H9 (cell line): Measurements from ENCODE around the gene CSNK2A2. TPM values are rescaled to one million over a fixed set of nuclear protein-coding genes. Genes with fewer than 3 reads are reported as not detected.

Experiments used
- DNase-seq: peaks from one replicate; pipeline ENCODE4 v3.0.0-alpha.2; 2017
- H2AFZ ChIP-seq: one replicate; pipeline ENCODE4 v1.6.1; 2013; ENCODE audit warnings: mild to moderate bottlenecking, low read length, control low read depth, moderate library complexity
- H2AK5ac ChIP-seq: 2 replicates; pipeline ENCODE4 v1.6.1; 2013; ENCODE audit warnings: low read length, control low read depth, mixed read lengths; ENCODE audit not compliant: insufficient read length
- H2BK120ac ChIP-seq: one replicate; pipeline ENCODE4 v1.6.1; 2013; ENCODE audit warnings: low read depth, mild to moderate bottlenecking, low read length, control low read depth, inconsistent platforms; ENCODE audit not compliant: poor library complexity, severe bottlenecking
- H2BK12ac ChIP-seq: 2 replicates; pipeline ENCODE4 v1.6.1; 2013; ENCODE audit warnings: low read length, control low read depth, mixed read lengths, low read depth; ENCODE audit not compliant: insufficient read length
- H2BK15ac ChIP-seq: 2 replicates; pipeline ENCODE4 v1.6.1; 2013; ENCODE audit warnings: low read depth, low read length, control low read depth
- H2BK20ac ChIP-seq: one replicate; pipeline ENCODE4 v1.6.1; 2013; ENCODE audit warnings: low read depth, mild to moderate bottlenecking, low read length, control low read depth, inconsistent platforms; ENCODE audit not compliant: poor library complexity, severe bottlenecking
- H2BK5ac ChIP-seq: 2 replicates; pipeline ENCODE4 v1.6.1; 2013; ENCODE audit warnings: low read length, control low read depth, mixed read lengths; ENCODE audit not compliant: insufficient read length
- H3K14ac ChIP-seq: 2 replicates; pipeline ENCODE4 v1.6.1; 2013; ENCODE audit warnings: low read length, control low read depth; ENCODE audit not compliant: insufficient read depth
- H3K18ac ChIP-seq: 2 replicates; pipeline ENCODE4 v1.6.1; 2013; ENCODE audit warnings: low read depth, mild to moderate bottlenecking, mixed read lengths, low read length, control low read depth; ENCODE audit not compliant: insufficient read length
- H3K23ac ChIP-seq: 2 replicates; pipeline ENCODE4 v1.6.1; 2013; ENCODE audit warnings: low read length, control low read depth, mixed read lengths, low read depth; ENCODE audit not compliant: insufficient read length
- H3K23me2 ChIP-seq: 2 replicates; pipeline ENCODE4 v1.6.1; 2013; ENCODE audit warnings: low read depth, mild to moderate bottlenecking, mixed read lengths, low read length, control low read depth; ENCODE audit not compliant: insufficient read length, poor library complexity, severe bottlenecking
- H3K27ac ChIP-seq: 2 replicates; pipeline ENCODE4 v1.5.1; 2013; ENCODE audit warnings: low read length, control low read depth, mixed read lengths, low read depth; ENCODE audit not compliant: insufficient read length
- H3K27me3 ChIP-seq: 2 replicates; pipeline ENCODE4 v1.6.1; 2013; ENCODE audit warnings: low read length, control low read depth, inconsistent platforms; ENCODE audit not compliant: insufficient read depth
- H3K4ac ChIP-seq: 2 replicates; pipeline ENCODE4 v1.6.1; 2013; ENCODE audit warnings: low read depth, mild to moderate bottlenecking, control low read depth, inconsistent platforms, low read length, moderate library complexity
- H3K4me1 ChIP-seq: 2 replicates; pipeline ENCODE4 v1.6.1; 2013; ENCODE audit warnings: low read length, control low read depth, inconsistent platforms; ENCODE audit not compliant: insufficient read depth
- H3K4me2 ChIP-seq: 2 replicates; pipeline ENCODE4 v1.6.1; 2013; ENCODE audit warnings: low read length, control low read depth, mixed read lengths; ENCODE audit not compliant: insufficient read length, insufficient read depth
- H3K56ac ChIP-seq: 2 replicates; pipeline ENCODE4 v1.6.1; 2013; ENCODE audit warnings: low read depth, mild to moderate bottlenecking, mixed read lengths, low read length, control low read depth; ENCODE audit not compliant: insufficient read length
- H3K79me1 ChIP-seq: 2 replicates; pipeline ENCODE4 v1.6.1; 2013; ENCODE audit warnings: low read depth, mild to moderate bottlenecking, moderate library complexity, low read length, control low read depth, inconsistent platforms; ENCODE audit not compliant: insufficient read depth, poor library complexity, severe bottlenecking
- H3K79me2 ChIP-seq: 2 replicates; pipeline ENCODE4 v1.6.1; 2013; ENCODE audit warnings: low read length, control low read depth, inconsistent platforms; ENCODE audit not compliant: insufficient read depth
- H3K9ac ChIP-seq: 2 replicates; pipeline ENCODE4 v1.6.1; 2013; ENCODE audit warnings: low read length, control low read depth, mixed read lengths; ENCODE audit not compliant: insufficient read length; ENCODE audit errors: extremely low read depth
- H3K9me3 ChIP-seq: one replicate; pipeline ENCODE4 v1.6.1; 2013; ENCODE audit warnings: low read depth, low read length, inconsistent platforms; ENCODE audit not compliant: control insufficient read depth
- H3T11ph ChIP-seq: one replicate; pipeline ENCODE4 v1.6.1; 2013; ENCODE audit warnings: mild to moderate bottlenecking, low read length, control low read depth, inconsistent platforms
- H4K20me1 ChIP-seq: one replicate; pipeline ENCODE4 v1.6.1; 2013; ENCODE audit not compliant: control insufficient read depth, insufficient read length, insufficient read depth
- H4K5ac ChIP-seq: 2 replicates; pipeline ENCODE4 v1.6.1; 2013; ENCODE audit warnings: low read depth, mild to moderate bottlenecking, mixed read lengths, low read length, control low read depth; ENCODE audit not compliant: insufficient read length
- H4K8ac ChIP-seq: replicated peaks from 2 replicates; pipeline ENCODE4 v1.6.1; 2013; ENCODE audit warnings: low read length, control low read depth, mixed read lengths, low read depth; ENCODE audit not compliant: insufficient read length
- H4K91ac ChIP-seq: 2 replicates; pipeline ENCODE4 v1.6.1; 2013; ENCODE audit warnings: low read depth, mild to moderate bottlenecking, moderate library complexity, mixed read lengths, low read length, control low read depth; ENCODE audit not compliant: insufficient read length
- H3K27ac Mint-ChIP-seq, 3 experiments: 2 replicates in 2 of 3; 3 replicates in 1 of 3; pipeline ENCODE4 v1.8.0; 2020 to 2021; ENCODE audit warnings: mixed read lengths in 3 of 3, mild to moderate bottlenecking in 1 of 3, moderate library complexity in 1 of 3
- H3K27me3 Mint-ChIP-seq: 2 replicates; pipeline ENCODE4 v1.8.0; 2021; ENCODE audit warnings: low read depth, mild to moderate bottlenecking, moderate library complexity, mixed read lengths
- H3K36me3 Mint-ChIP-seq, 3 experiments: 2 replicates in 2 of 3; 3 replicates in 1 of 3; pipeline ENCODE4 v1.8.0; 2020 to 2021; ENCODE audit warnings: low read depth in 3 of 3, mixed read lengths in 3 of 3; ENCODE audit not compliant: insufficient read depth in 1 of 3
- H3K4me1 Mint-ChIP-seq, 2 experiments: 2 replicates each; pipeline ENCODE4 v1.8.0; 2020; ENCODE audit warnings: mixed read lengths in 2 of 2
- H3K4me3 Mint-ChIP-seq, 2 experiments: 2 replicates in 1 of 2; 3 replicates in 1 of 2; pipeline ENCODE4 v1.8.0; 2020 to 2021; ENCODE audit warnings: mild to moderate bottlenecking in 2 of 2, mixed read lengths in 2 of 2, moderate library complexity in 1 of 2
- H3K9me3 Mint-ChIP-seq, 2 experiments: 2 replicates in 1 of 2; 3 replicates in 1 of 2; pipeline ENCODE4 v1.8.0; 2020; ENCODE audit warnings: mild to moderate bottlenecking in 2 of 2, mixed read lengths in 2 of 2, moderate library complexity in 1 of 2
- WGBS: extraction: QIAGEN DNeasy Blood & Tissue Kit; methylation state at CpG from one replicate; pipeline ENCODE4 v1.1.7; 2013; ENCODE audit warnings: missing lambda C conversion rate, low lambda C conversion rate, mixed read lengths; ENCODE audit not compliant: insufficient read length; ENCODE audit errors: extremely low coverage; 5-methylcytosine and 5-hydroxymethylcytosine counted together
- total RNA-seq: library from RNA; stranded (reverse); gene quantifications from 2 replicates; pipeline ENCODE4 v1.2.1, GENCODE V29; 2021
- TF ChIP-seq, protein P1 (sequence below): fragments of 200-600 bp; sonication (generic); conservative IDR thresholded peaks from 3 replicates; pipeline ENCODE4 v1.8.0; 2021; ENCODE audit warnings: antibody characterized with exemption, mild to moderate bottlenecking

Gene CSNK2A2
- total RNA-seq, 1 experiment from 2014 or later: 134 TPM

GRCh38 chr16:58160855-58161254, 37.1 kb downstream of the CSNK2A2 start:
- TF ChIP-seq, protein P1, sequence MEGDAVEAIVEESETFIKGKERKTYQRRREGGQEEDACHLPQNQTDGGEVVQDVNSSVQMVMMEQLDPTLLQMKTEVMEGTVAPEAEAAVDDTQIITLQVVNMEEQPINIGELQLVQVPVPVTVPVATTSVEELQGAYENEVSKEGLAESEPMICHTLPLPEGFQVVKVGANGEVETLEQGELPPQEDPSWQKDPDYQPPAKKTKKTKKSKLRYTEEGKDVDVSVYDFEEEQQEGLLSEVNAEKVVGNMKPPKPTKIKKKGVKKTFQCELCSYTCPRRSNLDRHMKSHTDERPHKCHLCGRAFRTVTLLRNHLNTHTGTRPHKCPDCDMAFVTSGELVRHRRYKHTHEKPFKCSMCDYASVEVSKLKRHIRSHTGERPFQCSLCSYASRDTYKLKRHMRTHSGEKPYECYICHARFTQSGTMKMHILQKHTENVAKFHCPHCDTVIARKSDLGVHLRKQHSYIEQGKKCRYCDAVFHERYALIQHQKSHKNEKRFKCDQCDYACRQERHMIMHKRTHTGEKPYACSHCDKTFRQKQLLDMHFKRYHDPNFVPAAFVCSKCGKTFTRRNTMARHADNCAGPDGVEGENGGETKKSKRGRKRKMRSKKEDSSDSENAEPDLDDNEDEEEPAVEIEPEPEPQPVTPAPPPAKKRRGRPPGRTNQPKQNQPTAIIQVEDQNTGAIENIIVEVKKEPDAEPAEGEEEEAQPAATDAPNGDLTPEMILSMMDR: no peak
- no peak overlapping the region for H3K27ac ChIP-seq
- no peak overlapping the region for H2AFZ ChIP-seq
- no peak overlapping the region for H2BK5ac ChIP-seq
- no peak overlapping the region for H4K8ac ChIP-seq
- H3K9ac ChIP-seq: no peak overlapping the region
- no peak overlapping the region for H3K4me2 ChIP-seq
- H4K20me1 ChIP-seq: no peaks in the 10 kb centered on the region
- no peaks in the 10 kb centered on the region for H3K27me3 Mint-ChIP-seq
- no peak overlapping the region for H2AK5ac ChIP-seq
- no peak overlapping the region for H2BK12ac ChIP-seq
- no peak overlapping the region for H4K5ac ChIP-seq
- H3K23ac ChIP-seq: no peak overlapping the region
- H3K79me1 ChIP-seq: no peaks in the 10 kb centered on the region
- H3K27ac Mint-ChIP-seq: peak overlapping the region in 1 of 3 experiments; percentile 60; a peak in 2 of 7 replicates
- no peak overlapping the region for H3K56ac ChIP-seq
- H3K27me3 ChIP-seq: no peaks in the 10 kb centered on the region
- peaks cover 24 to 63% (median 50%) of the 10 kb centered on the region in 3 experiments; a peak in 6 of 7 replicates for H3K36me3 Mint-ChIP-seq
- no peak overlapping the region for H3K14ac ChIP-seq
- no peak overlapping the region for H3K18ac ChIP-seq
- no peak overlapping the region for H2BK120ac ChIP-seq
- H3K79me2 ChIP-seq: no peaks in the 10 kb centered on the region
- WGBS: no CpG with 5 or more reads among the region's 3 CpGs
- H3K4ac ChIP-seq: no peak overlapping the region
- no peaks in the 10 kb centered on the region for H3K9me3 ChIP-seq
- H3K9me3 Mint-ChIP-seq: no peaks in the 10 kb centered on the region
- no peak overlapping the region for H3T11ph ChIP-seq
- H4K91ac ChIP-seq: no peak overlapping the region
- H3K4me1 Mint-ChIP-seq: no peaks in the 10 kb centered on the region
- no peaks in the 10 kb centered on the region for H3K4me1 ChIP-seq
- no peak overlapping the region for H2BK20ac ChIP-seq
- no peak overlapping the region for H2BK15ac ChIP-seq
- no peak overlapping the region for H3K4me3 Mint-ChIP-seq
- no peaks in the 10 kb centered on the region for H3K23me2 ChIP-seq
- DNase-seq: no peak
